GM04504 (cell line): ENCODE measurements around the gene NDFIP2.
"Not testable (repeated sequence)": the region's sequence is repeated elsewhere in the genome, so short reads cannot be mapped to it uniquely, and the experiment has no call there.

ENCODE experiments used
- DNase-seq: peaks from one replicate; pipeline ENCODE4 v3.0.0-alpha.2; 2012; ENCODE audit warnings: low read depth

NDFIP2 gene

DNA sequence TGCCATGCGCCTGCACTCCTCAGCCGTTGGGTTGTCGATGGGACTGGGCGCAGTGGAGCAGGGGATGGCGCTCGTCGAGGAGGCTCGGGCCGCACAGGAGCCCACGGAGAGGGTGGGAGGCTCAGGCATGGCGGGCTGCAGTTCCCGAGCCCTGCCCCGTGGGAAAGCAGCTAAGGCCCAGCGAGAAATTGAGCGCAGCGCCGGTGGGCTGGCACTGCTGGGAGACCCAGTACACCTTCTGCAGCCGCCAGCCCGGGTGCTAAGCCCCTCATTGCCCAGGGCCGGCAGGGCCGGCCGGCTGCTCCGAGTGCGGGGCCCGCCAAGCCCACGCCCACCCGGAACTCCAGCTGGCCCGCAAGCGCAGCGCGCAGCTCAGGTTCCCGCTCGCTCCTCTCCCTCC is 119.2 kb downstream of the NDFIP2 start:
- DNase-seq = not testable (repeated sequence)

- DNase-seq = no peak
Observed at GRCh38 chr13:79602936-79603335, 122.0 kb downstream of the NDFIP2 start.

- DNase-seq = no peak
Observed at GRCh38 chr13:79604752-79605151, 123.8 kb downstream of the NDFIP2 start.
